ENCODE data around the gene NLRP1. TPM values are rescaled to one million over a fixed set of nuclear protein-coding genes. Genes with fewer than 3 reads are reported as not detected.

NLRP1 gene
- total and polyA plus RNA-seq, 10 of the 15 experiments (the other 5 are each of a cell fraction or from before 2014, with no cell fraction given), result 2.8 to 21.8 (median 11.9) TPM

DNA sequence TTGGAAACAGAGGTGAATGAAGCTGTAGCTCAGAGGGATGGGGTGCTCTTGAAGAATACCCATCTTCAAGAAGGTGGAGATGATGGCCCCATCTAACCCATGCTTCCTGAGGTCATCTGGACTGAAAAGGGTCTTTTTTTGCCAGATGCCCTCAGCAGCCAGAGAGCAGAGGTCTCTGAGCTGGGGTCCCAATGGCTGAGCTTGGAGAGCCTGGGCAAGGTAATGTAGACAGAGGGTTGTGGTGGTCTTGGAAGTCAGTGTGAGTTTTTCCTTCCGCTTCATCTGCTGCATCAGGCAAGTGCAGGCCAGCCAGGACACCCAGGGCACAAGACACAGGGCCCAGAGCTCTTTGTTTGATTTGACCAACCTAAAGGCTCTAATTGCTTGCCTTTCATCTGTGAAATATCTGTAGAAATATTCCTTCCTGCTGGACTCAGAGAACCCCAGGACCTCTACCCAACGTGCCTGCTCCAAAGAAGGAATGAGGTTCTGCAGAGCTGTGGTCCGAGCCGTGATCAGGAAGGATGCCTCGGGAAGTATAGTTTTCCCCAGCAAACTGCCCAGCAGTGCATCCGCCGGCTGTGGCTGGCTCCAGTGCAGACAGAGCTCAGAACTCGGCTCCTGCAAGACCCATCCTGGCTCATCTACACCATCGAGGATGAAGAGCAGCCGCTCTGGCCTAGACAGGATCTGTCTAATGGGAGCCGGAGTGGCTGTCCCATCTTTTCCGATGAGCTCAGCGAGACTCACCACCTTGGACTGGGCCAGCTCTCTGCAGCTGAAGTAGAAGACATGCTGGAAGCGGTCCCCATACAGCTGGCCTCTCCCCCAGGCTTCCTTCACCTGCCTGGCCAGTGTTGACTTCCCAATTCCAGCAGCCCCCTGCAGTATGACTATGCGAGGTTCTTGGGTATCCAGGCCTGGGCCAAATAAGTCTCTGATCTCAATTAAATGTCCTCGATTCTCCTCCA is 25.2 kb downstream of the NLRP1 start (continued):
- no peak for TF ChIP-seq POLR2AphosphoS2 (IDR thresholded peaks at IDR 0.05; ENCODE audit: low read depth, low read length)
- no peak for TF ChIP-seq BMI1 (IDR thresholded peaks at IDR 0.05; ENCODE audit: borderline replicate concordance)
- TF ChIP-seq, protein P1, sequence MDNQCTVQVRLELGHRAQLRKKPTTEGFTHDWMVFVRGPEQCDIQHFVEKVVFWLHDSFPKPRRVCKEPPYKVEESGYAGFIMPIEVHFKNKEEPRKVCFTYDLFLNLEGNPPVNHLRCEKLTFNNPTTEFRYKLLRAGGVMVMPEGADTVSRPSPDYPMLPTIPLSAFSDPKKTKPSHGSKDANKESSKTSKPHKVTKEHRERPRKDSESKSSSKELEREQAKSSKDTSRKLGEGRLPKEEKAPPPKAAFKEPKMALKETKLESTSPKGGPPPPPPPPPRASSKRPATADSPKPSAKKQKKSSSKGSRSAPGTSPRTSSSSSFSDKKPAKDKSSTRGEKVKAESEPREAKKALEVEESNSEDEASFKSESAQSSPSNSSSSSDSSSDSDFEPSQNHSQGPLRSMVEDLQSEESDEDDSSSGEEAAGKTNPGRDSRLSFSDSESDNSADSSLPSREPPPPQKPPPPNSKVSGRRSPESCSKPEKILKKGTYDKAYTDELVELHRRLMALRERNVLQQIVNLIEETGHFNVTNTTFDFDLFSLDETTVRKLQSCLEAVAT (IDR thresholded peaks at IDR 0.05), result no peak

DNA sequence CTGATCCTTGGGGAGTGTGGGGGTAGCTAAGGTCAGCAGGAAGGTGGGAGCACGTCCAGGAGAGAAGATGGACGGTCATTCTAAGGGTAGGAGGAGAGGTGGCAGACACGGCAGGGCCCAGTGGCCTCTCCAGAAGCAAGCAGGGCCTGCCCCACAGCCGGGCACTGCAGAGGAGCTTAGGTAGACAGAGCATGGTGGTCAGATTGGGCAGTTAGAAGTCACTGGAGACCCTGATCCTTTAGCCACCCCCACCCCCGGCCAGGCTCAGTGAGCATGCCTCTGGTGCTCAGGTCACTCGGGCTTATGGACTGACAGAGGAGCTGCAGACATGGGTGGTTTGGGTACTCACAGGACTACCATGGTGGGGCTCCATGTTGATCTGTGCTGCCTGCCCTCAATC is 26.3 kb downstream of the NLRP1 start:
- SMC1A ChIA-PET (ENCODE audit: uncharacterized antibody, unreplicated experiment), result interaction anchor here (0.7 kb wide), 1 partner anchor 1923 kb away, joined by 4 read pairs; no protein-coding TSS in a partner anchor
- 87% methylated on average over 6 of the region's 6 CpGs for WGBS (ENCODE audit: insufficient coverage, insufficient replicate concordance, low lambda C conversion rate, missing lambda C conversion rate)
- FAIRE-seq, result no peak
- H3K9ac ChIP-seq (ENCODE audit: control insufficient read depth, insufficient read depth, low read length), result no peak overlapping the region
- CTCF ChIA-PET, result interaction anchor here (0.7 kb wide), 1 partner anchor 1446 kb away, joined by 3 read pairs; no protein-coding TSS in a partner anchor
- no peak overlapping the region for H3K4me3 ChIP-seq
- POLR2A ChIA-PET, result no interaction called here
- no peak for ATAC-seq
- H3K9me3 ChIP-seq (replicated peaks; ENCODE audit: control insufficient read depth, insufficient read depth, low read length), result no peaks in the 10 kb centered on the region
- TF ChIP-seq NR2C1 (IDR thresholded peaks at IDR 0.05) (no peak), FOXK2 (IDR thresholded peaks at IDR 0.05) (no peak), HDAC2 (IDR thresholded peaks at IDR 0.05) (no peak), MYC (IDR thresholded peaks at IDR 0.05; ENCODE audit: insufficient read depth, insufficient read length, insufficient replicate concordance, low read length, severe bottlenecking) (no peak), NRF1 (conservative IDR thresholded peaks at IDR 0.05; ENCODE audit: low read depth, low read length) (no peak), IKZF2 (IDR thresholded peaks at IDR 0.05) (no peak)
- no peaks in the 10 kb centered on the region for H3K27me3 ChIP-seq (replicated peaks in 1 of 2; ENCODE audit: control insufficient read depth in 2 of 2, insufficient read depth in 2 of 2, low read length in 1 of 2)
- H2AFZ ChIP-seq (ENCODE audit: control insufficient read depth, low read depth, low read length), result no peak overlapping the region
- BruUV-seq (replicated peaks), result no TSS peak
- H3K79me2 ChIP-seq (ENCODE audit: control insufficient read depth, insufficient read depth, low read length), result no peaks in the 10 kb centered on the region
- RAD21 ChIA-PET (ENCODE audit: unreplicated experiment), result no interaction called here
- H3K36me3 ChIP-seq (ENCODE audit: control insufficient read depth in 2 of 2, insufficient read depth in 2 of 2, low read length in 1 of 2), result peaks cover 3 to 11% of the 10 kb centered on the region in 2 experiments
- no peak for DNase-seq (ENCODE audit: low read depth, low spot score)
- no peak overlapping the region for H3K27ac ChIP-seq (ENCODE audit: control insufficient read depth, insufficient read depth)
- no peak overlapping the region for H3K4me2 ChIP-seq (ENCODE audit: control insufficient read depth, insufficient read depth)
- in situ Hi-C loops (cut with MboI) (no loop called here), intact Hi-C loops (cut with micrococcal nuclease; ENCODE audit: unreplicated experiment) (no loop called here)
- no peaks in the 10 kb centered on the region for H3K4me1 ChIP-seq (ENCODE audit: control insufficient read depth, insufficient read depth, low read length)
- H4K20me1 ChIP-seq (ENCODE audit: control insufficient read depth, insufficient read depth), result no peaks in the 10 kb centered on the region
